Measurements from ENCODE around the gene FPR3. TPM values are rescaled to one million over a fixed set of nuclear protein-coding genes. Genes with fewer than 3 reads are reported as not detected.
"Not testable (repeated sequence)": the region's sequence is repeated elsewhere in the genome, so short reads cannot be mapped to it uniquely, and the experiment has no call there.

FPR3 gene
- total RNA-seq, 2 experiments from 2014 or later = not detected

DNA sequence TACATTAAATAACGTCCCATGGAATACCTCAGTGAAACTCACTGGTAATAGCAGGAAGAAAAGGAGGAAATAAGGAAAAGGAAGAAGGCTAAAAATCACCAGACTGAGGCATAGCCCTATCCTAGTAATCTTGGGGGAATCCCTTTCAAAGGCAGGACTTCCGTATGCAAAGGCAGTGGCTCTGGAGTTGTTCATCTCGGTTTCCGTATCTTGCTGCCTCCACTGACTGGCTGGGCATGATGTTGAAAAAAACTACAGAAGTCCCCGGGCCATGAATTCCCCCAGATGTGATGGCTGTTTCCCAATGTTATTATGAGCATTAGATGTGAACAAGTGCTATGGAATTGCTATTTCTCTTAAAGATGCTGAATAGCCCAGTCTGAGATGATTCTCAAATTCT lies 28.5 kb upstream of the FPR3 start:
- H3K9me3 Mint-ChIP-seq (ENCODE audit: low read depth) = no peaks in the 10 kb centered on the region
- no peak overlapping the region for H3K4me3 Mint-ChIP-seq
- no peak for DNase-seq
- CTCF ChIA-PET = no interaction called here
- no peaks in the 10 kb centered on the region for H3K36me3 Mint-ChIP-seq (ENCODE audit: low read depth)
- ATAC-seq = no peak
- POLR2A ChIA-PET = no interaction called here
- H3K27me3 Mint-ChIP-seq = peaks cover 33% of the 10 kb centered on the region
- no peaks in the 10 kb centered on the region for H3K4me1 Mint-ChIP-seq
- intact Hi-C loops (cut with DNase I, micrococcal nuclease) = no loop called here
- no peak overlapping the region for H3K27ac Mint-ChIP-seq

DNA sequence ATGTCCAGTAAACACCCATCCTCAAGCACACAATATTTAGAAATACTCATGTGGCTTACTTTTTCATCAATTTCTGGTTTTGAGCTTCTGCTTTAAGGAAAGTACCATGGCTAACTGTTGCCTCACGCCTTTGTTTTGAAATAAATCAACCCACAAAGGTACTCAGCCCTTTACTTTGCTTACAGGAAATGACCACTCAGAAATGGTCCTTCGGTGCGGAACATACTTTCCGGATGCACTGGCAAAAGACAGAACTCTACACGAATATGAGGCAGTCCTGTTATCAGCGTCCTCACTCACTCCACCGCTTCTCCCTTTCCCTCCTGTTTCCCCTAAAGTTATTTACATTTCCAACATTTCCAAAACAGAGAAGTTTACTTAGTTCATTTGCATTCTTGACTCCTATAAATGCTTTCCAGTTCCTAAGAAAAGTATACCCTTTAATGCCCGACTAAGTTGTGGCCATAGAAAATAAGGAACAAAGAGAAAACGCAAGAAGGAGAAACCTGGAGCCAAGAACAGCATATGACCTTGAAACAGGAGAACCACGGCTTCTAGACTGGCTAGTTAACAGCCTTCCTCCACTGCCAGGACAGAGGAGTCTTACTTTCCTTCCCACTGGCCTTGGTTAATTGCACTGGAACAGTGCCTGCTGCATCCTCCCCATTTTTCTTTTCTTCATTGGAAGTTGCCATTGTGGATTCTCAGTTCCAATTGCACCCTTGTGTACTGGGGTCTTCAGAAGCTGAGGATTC lies 23.4 kb upstream of the FPR3 start:
- ATAC-seq (no peak), DNase-seq (no peak)
- peaks cover 27% of the 10 kb centered on the region for H3K27me3 Mint-ChIP-seq
- no peaks in the 10 kb centered on the region for H3K4me1 Mint-ChIP-seq
- H3K4me3 Mint-ChIP-seq = no peak overlapping the region
- POLR2A ChIA-PET = no interaction called here
- H3K9me3 Mint-ChIP-seq (ENCODE audit: low read depth) = no peaks in the 10 kb centered on the region
- intact Hi-C loops (cut with DNase I, micrococcal nuclease) = loop anchor here (10.0 kb wide), 3 partner anchors 107 to 463 kb away; partner anchors contain the start of gene CEACAM18 (in 1 of the 2)
- CTCF ChIA-PET = no interaction called here
- H3K27ac Mint-ChIP-seq = no peak overlapping the region
- no peaks in the 10 kb centered on the region for H3K36me3 Mint-ChIP-seq (ENCODE audit: low read depth)

DNA sequence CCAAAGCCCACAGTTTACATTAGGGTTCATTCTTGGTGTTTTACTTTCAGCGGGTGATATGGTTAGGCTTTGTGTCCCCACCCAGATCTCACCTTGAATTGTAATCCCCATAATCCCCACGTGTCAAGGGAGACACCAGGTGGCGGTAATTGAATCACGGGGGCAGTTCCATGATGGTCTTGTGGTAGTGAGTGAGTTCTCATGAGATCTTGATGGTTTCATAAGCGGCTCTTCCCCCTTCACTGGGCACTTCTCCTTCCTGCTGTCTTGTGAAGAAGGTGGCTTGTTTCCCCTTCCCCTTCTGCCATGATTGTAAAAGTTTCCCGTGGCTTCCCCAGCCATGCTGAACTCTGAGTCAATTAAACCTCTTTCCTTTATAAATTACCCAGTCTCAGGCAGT lies 22.0 kb upstream of the FPR3 start:
- Mint-ChIP-seq H3K4me1 (peaks cover 5% of the 10 kb centered on the region), H3K36me3 (ENCODE audit: low read depth) (no peaks in the 10 kb centered on the region), H3K27ac (no peak overlapping the region), H3K27me3 (peaks cover 39% of the 10 kb centered on the region), H3K4me3 (no peak overlapping the region), H3K9me3 (ENCODE audit: low read depth) (no peaks in the 10 kb centered on the region)
- ChIA-PET CTCF (no interaction called here), POLR2A (no interaction called here)
- no peak for DNase-seq
- no peak for ATAC-seq
- intact Hi-C loops (cut with DNase I, micrococcal nuclease) = loop anchor here (10.0 kb wide), 3 partner anchors 108 to 462 kb away; partner anchors contain the start of gene CEACAM18 (in 1 of the 2)

DNA sequence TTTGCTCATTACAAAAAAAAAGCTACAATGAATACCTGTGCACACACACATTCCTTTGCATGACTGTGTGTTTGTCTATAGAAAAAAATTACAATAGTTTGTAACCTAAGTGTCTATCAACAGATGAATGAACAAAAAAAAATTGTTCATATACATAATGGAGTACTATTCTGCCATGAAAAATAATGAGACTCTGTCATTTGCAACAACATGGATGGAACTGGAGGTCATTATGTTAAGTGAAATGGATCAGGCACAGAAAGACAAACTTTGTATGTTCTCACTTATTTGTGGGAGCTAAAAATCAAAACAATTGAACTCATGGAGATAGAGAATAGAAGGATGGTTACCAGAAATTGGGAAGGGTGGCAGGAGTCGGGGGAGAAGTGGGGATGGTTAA lies 18.4 kb upstream of the FPR3 start:
- H3K27ac Mint-ChIP-seq; H3K36me3 Mint-ChIP-seq (ENCODE audit: low read depth); H3K9me3 Mint-ChIP-seq (ENCODE audit: low read depth); H3K4me3 Mint-ChIP-seq; H3K4me1 Mint-ChIP-seq; ATAC-seq; POLR2A ChIA-PET; DNase-seq: not testable (repeated sequence)
- intact Hi-C loops (cut with DNase I, micrococcal nuclease) = loop anchor here (5.0 to 10.0 kb wide), 6 partner anchors 64 to 458 kb away; partner anchors contain the start of gene CEACAM18 (in 1 of the 2)
- H3K27me3 Mint-ChIP-seq = peaks cover 63% of the 10 kb centered on the region
- CTCF ChIA-PET = interaction anchor here (1.3 kb wide), 2 partner anchors 72 to 115 kb away, joined by 3 to 5 read pairs; no protein-coding TSS in a partner anchor

DNA sequence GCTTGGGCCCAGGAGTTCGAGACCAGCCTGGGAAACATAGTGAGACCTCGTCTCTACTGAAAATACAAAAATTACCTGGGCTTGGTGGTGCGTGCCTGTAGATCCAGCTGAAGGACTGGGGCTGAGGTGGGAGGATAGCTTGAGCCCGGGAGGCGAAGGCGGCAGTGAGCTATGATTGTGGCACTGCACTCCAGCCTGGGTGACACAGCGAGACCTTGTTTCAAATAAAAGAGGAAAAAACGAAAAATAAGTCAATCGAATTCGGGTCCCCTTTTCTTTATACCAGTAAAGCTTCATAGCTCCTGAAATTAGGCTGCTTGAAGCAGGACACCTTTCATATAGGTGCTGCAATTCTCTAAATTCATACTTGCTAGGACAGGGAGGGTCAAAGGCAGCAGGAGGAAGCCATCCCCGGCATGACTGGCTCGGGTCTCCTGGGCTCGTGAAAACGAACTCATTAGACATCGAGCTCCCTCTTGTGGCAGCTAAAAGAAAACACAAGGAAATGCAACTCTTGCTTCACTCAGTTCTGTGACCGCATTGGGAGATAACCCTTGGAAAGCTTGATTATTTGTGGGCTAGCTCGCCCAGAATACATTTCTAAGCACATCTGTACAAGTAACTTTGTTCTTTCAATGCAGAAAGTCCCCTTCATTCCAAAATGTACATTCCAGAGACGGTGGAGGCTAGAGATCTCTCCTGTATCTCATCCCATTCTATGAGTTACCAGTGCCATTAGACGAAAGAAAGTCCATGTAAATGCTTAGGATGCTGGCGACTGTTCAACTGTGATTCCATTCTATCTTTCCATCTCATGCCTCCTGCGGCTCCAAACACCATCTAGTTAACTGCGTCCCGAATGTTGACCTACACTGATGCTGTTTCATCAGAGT lies 17.1 kb upstream of the FPR3 start:
- peak; percentile 74 for ATAC-seq
- Mint-ChIP-seq H3K4me1 (peaks cover 6% of the 10 kb centered on the region), H3K27ac (no peak overlapping the region), H3K27me3 (peaks cover 57% of the 10 kb centered on the region), H3K9me3 (ENCODE audit: low read depth) (no peaks in the 10 kb centered on the region), H3K36me3 (ENCODE audit: low read depth) (no peaks in the 10 kb centered on the region), H3K4me3 (no peak overlapping the region)
- ChIA-PET POLR2A (no interaction called here), CTCF (interaction anchor here (0.6 to 1.6 kb wide), 30 partner anchors 9 to 709 kb away, joined by 3 to 6 read pairs (median 4); partner anchors contain the start of gene PPP2R1A)
- peak; percentile 66 for DNase-seq
- intact Hi-C loops (cut with DNase I, micrococcal nuclease) = loop anchor here (2.0 to 10.0 kb wide), 8 partner anchors 65 to 457 kb away; partner anchors contain the start of gene CEACAM18 (in 1 of the 2)

DNA sequence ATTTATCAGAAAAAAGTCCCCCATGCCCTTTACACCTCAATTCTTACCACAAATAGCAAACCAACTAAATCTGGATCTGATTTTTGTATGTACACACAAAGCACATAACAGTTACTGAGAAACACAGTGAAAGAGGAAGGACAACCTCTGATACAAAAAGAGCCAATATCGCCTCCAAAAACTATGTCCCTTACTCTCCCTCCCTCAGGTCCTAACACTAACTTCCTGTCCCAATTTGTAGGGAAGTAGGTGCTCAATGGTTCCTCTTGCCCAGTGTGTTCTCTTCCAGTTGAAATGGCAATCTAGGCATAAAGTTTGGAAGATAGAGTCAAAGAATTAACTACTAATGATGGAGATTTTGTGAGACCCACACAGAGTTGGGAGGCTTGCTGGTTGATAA lies 15.8 kb upstream of the FPR3 start:
- Mint-ChIP-seq H3K4me1 (peaks cover 6% of the 10 kb centered on the region), H3K27ac (no peak overlapping the region), H3K4me3 (no peak overlapping the region), H3K27me3 (peaks cover 53% of the 10 kb centered on the region), H3K36me3 (ENCODE audit: low read depth) (no peaks in the 10 kb centered on the region), H3K9me3 (ENCODE audit: low read depth) (no peaks in the 10 kb centered on the region)
- intact Hi-C loops (cut with DNase I, micrococcal nuclease) = loop anchor here (2.0 to 10.0 kb wide), 8 partner anchors 66 to 456 kb away; partner anchors contain the start of gene CEACAM18 (in 1 of the 2)
- DNase-seq = no peak
- no peak for ATAC-seq
- CTCF ChIA-PET = interaction anchor here (0.7 kb wide), 1 partner anchor 132 kb away, joined by 3 read pairs; no protein-coding TSS in a partner anchor
- POLR2A ChIA-PET = no interaction called here

DNA sequence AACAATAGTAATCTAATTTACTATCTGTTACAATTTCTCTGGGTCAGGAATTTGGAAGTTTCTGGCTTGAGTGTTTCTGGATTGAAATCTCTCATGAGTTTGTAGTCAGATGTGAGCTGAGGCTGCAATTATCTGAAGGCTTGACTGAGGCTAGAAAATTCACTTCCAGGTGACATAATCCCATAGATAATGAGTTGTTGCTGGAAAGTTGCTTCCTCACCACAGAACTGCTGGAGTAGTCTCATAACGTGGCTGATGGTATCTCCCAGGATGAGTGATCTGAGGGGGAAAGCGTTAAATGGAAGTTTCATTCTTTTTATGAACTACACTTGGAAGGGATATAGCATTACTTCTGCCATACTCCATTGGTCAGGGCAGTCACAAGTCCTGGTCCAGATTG lies 15.3 kb upstream of the FPR3 start:
- H3K9me3 Mint-ChIP-seq (ENCODE audit: low read depth) = no peaks in the 10 kb centered on the region
- POLR2A ChIA-PET = no interaction called here
- peaks cover 51% of the 10 kb centered on the region for H3K27me3 Mint-ChIP-seq
- H3K27ac Mint-ChIP-seq = no peak overlapping the region
- H3K4me3 Mint-ChIP-seq = no peak overlapping the region
- H3K36me3 Mint-ChIP-seq (ENCODE audit: low read depth) = no peaks in the 10 kb centered on the region
- CTCF ChIA-PET = interaction anchor here (0.7 kb wide), 1 partner anchor 131 kb away, joined by 3 read pairs; no protein-coding TSS in a partner anchor
- no peak for ATAC-seq
- intact Hi-C loops (cut with DNase I, micrococcal nuclease) = loop anchor here (2.0 to 10.0 kb wide), 8 partner anchors 67 to 455 kb away; partner anchors contain the start of gene CEACAM18 (in 1 of the 2)
- H3K4me1 Mint-ChIP-seq = peaks cover 6% of the 10 kb centered on the region
- DNase-seq = no peak

DNA sequence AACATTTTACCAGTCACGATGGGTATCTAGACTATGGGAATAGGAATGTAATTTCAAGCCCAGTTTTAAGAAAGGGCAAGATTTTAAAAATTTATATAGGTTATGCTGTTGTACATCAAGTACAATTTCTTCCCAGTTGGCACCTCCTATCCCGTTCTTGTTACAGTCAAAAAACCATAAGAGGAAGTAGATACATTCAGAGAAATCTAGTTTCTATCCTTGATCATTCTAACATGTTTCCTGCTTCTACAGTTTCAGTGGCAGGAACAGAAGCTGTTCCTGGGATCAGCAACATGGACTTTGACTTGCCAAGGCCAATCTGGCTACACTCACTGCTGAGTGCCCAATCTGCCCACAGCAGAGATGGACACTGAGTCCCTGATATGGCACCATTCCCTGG lies 14.7 kb upstream of the FPR3 start:
- H3K4me1 Mint-ChIP-seq = peaks cover 6% of the 10 kb centered on the region
- ATAC-seq = no peak
- H3K9me3 Mint-ChIP-seq (ENCODE audit: low read depth) = no peaks in the 10 kb centered on the region
- H3K27ac Mint-ChIP-seq = no peak overlapping the region
- intact Hi-C loops (cut with DNase I, micrococcal nuclease) = no loop called here
- no peak for DNase-seq
- H3K27me3 Mint-ChIP-seq = peaks cover 47% of the 10 kb centered on the region
- H3K4me3 Mint-ChIP-seq = no peak overlapping the region
- CTCF ChIA-PET = interaction anchor here (0.9 to 2.0 kb wide), 3 partner anchors 11 to 104 kb away, joined by 3 to 4 read pairs (median 4); no protein-coding TSS in a partner anchor
- H3K36me3 Mint-ChIP-seq (ENCODE audit: low read depth) = no peaks in the 10 kb centered on the region
- POLR2A ChIA-PET = no interaction called here

DNA sequence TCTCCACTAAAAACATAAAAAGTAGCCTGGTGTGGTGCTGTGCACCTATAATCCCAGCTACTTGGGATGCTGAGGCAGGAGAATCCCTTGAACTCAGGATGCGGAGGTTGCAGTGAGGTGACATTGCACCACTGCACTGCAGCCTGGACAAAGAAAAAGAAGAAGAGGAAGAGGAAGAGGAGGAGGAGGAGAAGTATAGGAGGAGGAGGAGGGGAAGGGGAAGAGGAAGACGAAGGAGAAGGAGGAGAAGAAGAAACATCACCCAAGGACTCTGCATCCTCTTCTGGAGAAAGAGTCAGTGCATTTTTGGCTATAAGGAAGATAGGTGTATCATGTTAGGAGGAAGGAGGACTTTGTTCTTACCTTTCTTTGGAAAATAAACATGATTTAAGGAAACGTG lies 13.0 kb upstream of the FPR3 start:
- H3K27ac Mint-ChIP-seq = no peak overlapping the region
- H3K36me3 Mint-ChIP-seq (ENCODE audit: low read depth) = no peaks in the 10 kb centered on the region
- no peak for ATAC-seq
- ChIA-PET POLR2A (no interaction called here), CTCF (interaction anchor here (2.0 kb wide), 1 partner anchor 12 kb away, joined by 4 read pairs; no protein-coding TSS in a partner anchor)
- no peak for DNase-seq
- intact Hi-C loops (cut with DNase I, micrococcal nuclease) = loop anchor here in 1 of 2 experiments (2.0 kb wide), 1 partner anchor 359 kb away; no protein-coding TSS in a partner anchor
- no peaks in the 10 kb centered on the region for H3K9me3 Mint-ChIP-seq (ENCODE audit: low read depth)
- H3K4me1 Mint-ChIP-seq = peaks cover 10% of the 10 kb centered on the region
- peaks cover 38% of the 10 kb centered on the region for H3K27me3 Mint-ChIP-seq
- H3K4me3 Mint-ChIP-seq = no peak overlapping the region

DNA sequence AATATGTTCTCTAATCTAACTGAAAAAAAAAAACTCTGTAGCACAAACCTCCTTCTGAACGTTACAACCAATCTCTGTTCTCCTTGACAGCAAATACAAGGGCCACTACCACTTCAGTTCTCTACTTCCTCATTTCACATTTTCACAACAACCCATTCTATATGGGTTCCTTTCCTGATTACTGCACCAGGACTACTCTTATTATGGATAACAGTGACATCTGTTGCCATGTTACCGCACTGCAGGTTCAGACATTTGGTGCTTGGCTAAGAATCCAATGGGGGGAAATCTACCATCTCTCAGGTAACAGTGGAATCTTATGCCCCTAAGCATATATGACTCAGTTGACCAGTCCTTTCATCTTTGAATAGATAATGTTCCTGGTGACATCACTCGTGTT lies 11.6 kb upstream of the FPR3 start:
- ATAC-seq (no peak), DNase-seq (peak; percentile 40)
- Mint-ChIP-seq H3K27ac (no peak overlapping the region), H3K36me3 (ENCODE audit: low read depth) (no peaks in the 10 kb centered on the region), H3K4me1 (peaks cover 4% of the 10 kb centered on the region), H3K27me3 (peaks cover 25% of the 10 kb centered on the region), H3K9me3 (ENCODE audit: low read depth) (no peaks in the 10 kb centered on the region), H3K4me3 (no peak overlapping the region)
- ChIA-PET CTCF (no interaction called here), POLR2A (no interaction called here)
- intact Hi-C loops (cut with DNase I, micrococcal nuclease) = loop anchor here in 1 of 2 experiments (2.0 kb wide), 1 partner anchor 361 kb away; no protein-coding TSS in a partner anchor

DNA sequence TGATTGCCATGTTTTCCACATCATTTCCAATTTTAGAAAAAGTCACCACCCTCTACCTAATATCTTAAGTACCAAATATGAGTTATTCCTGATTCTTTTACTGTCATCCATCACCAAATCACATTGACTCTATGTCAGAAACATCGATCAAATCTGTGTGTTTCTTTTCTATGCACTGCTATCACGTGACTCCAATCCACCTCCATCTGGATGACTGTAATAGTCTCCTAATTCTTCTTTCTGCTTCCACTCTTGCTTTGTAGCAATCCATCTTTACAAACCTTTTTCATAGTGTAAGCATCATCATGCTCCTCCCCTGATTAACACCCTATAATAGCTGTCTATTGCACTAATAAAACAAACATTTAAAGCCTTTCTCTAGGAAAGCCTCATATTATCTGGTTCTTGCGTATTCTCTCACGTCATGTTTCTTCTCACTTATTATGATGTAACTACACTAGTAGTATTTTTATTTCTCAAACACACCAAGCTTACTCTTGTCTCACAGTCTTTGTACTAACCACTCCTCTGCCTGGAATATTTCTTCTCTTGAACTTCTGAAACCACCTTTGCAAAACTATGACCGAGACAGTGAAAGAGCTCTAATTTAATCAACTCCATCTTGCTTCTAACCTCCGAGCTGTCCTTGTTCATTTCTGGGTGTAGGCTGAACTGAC lies 10.7 kb upstream of the FPR3 start:
- H3K36me3 Mint-ChIP-seq (ENCODE audit: low read depth) = no peaks in the 10 kb centered on the region
- ATAC-seq (no peak), DNase-seq (no peak)
- peaks cover 3% of the 10 kb centered on the region for H3K9me3 Mint-ChIP-seq (ENCODE audit: low read depth)
- intact Hi-C loops (cut with DNase I, micrococcal nuclease) = loop anchor here in 1 of 2 experiments (2.0 kb wide), 1 partner anchor 115 kb away; no protein-coding TSS in a partner anchor
- POLR2A ChIA-PET = no interaction called here
- CTCF ChIA-PET = interaction anchor here (1.1 kb wide), 1 partner anchor 17 kb away, joined by 3 read pairs; no protein-coding TSS in a partner anchor
- H3K4me1 Mint-ChIP-seq = peaks cover 4% of the 10 kb centered on the region
- H3K4me3 Mint-ChIP-seq = no peak overlapping the region
- H3K27ac Mint-ChIP-seq = no peak overlapping the region
- peaks cover 24% of the 10 kb centered on the region for H3K27me3 Mint-ChIP-seq
